ENCODE measurements around the gene PTGER4.

Gene PTGER4

GRCh38 chr5:40667161-40667663, 12.5 kb upstream of the PTGER4 start:
- Histone ChIP-seq H3K9me3 (ENCODE audit: control insufficient read depth in 1 of 2, low read length in 2 of 2) (no peaks in the 10 kb centered on the region), H3K4me3 (ENCODE audit: low read depth in 1 of 2, low read length in 2 of 2) (no peak overlapping the region), H3K9ac (ENCODE audit: low read depth in 1 of 2, low read length in 2 of 2) (no peak overlapping the region), H3K27ac (ENCODE audit: low read depth, low read length) (no peak overlapping the region), H3K27me3 (ENCODE audit: control insufficient read depth in 1 of 2, insufficient read depth in 2 of 2, low read length in 2 of 2) (no peaks in the 10 kb centered on the region), H3K36me3 (ENCODE audit: control insufficient read depth in 1 of 2, insufficient read depth in 2 of 2, low read length in 2 of 2) (no peaks in the 10 kb centered on the region), H3K4me1 (ENCODE audit: control insufficient read depth in 1 of 2, insufficient read depth in 2 of 2, low read length in 2 of 2) (peaks cover 9 to 21% of the 10 kb centered on the region in 2 donors)

- Histone ChIP-seq H3K9me3 (ENCODE audit: control insufficient read depth in 1 of 2, low read length in 2 of 2) (no peaks in the 10 kb centered on the region), H3K4me3 (ENCODE audit: low read depth in 1 of 2, low read length in 2 of 2) (no peak overlapping the region), H3K36me3 (ENCODE audit: control insufficient read depth in 1 of 2, insufficient read depth in 2 of 2, low read length in 2 of 2) (no peaks in the 10 kb centered on the region), H3K4me1 (ENCODE audit: control insufficient read depth in 1 of 2, insufficient read depth in 2 of 2, low read length in 2 of 2) (peaks cover 9 to 27% of the 10 kb centered on the region in 2 donors), H3K9ac (ENCODE audit: low read depth in 1 of 2, low read length in 2 of 2) (no peak overlapping the region), H3K27me3 (ENCODE audit: control insufficient read depth in 1 of 2, insufficient read depth in 2 of 2, low read length in 2 of 2) (no peaks in the 10 kb centered on the region), H3K27ac (ENCODE audit: low read depth, low read length) (no peak overlapping the region)
These were observed 9.9 kb upstream of the PTGER4 start for GRCh38 chr5:40669606-40670390.

GRCh38 chr5:40672425-40672824, 7.3 kb upstream of the PTGER4 start:
- H3K27me3 ChIP-seq (ENCODE audit: control insufficient read depth in 1 of 2, insufficient read depth in 2 of 2, low read length in 2 of 2) = no peaks in the 10 kb centered on the region
- no peak overlapping the region for H3K27ac ChIP-seq (ENCODE audit: low read depth, low read length)
- peaks cover 29 to 43% of the 10 kb centered on the region in 2 donors for H3K4me1 ChIP-seq (ENCODE audit: control insufficient read depth in 1 of 2, insufficient read depth in 2 of 2, low read length in 2 of 2)
- H3K9me3 ChIP-seq (ENCODE audit: control insufficient read depth in 1 of 2, low read length in 2 of 2) = no peaks in the 10 kb centered on the region
- H3K4me3 ChIP-seq (ENCODE audit: low read depth in 1 of 2, low read length in 2 of 2) = no peak overlapping the region
- H3K9ac ChIP-seq (ENCODE audit: low read depth in 1 of 2, low read length in 2 of 2) = no peak overlapping the region
- no peaks in the 10 kb centered on the region for H3K36me3 ChIP-seq (ENCODE audit: control insufficient read depth in 1 of 2, insufficient read depth in 2 of 2, low read length in 2 of 2)

- no peak overlapping the region for H3K9ac ChIP-seq (ENCODE audit: low read depth in 1 of 2, low read length in 2 of 2)
- H3K27ac ChIP-seq (ENCODE audit: low read depth, low read length) = no peak overlapping the region
- H3K4me1 ChIP-seq (ENCODE audit: control insufficient read depth in 1 of 2, insufficient read depth in 2 of 2, low read length in 2 of 2) = peaks cover 24 to 30% of the 10 kb centered on the region in 2 donors
- no peaks in the 10 kb centered on the region for H3K27me3 ChIP-seq (ENCODE audit: control insufficient read depth in 1 of 2, insufficient read depth in 2 of 2, low read length in 2 of 2)
- H3K36me3 ChIP-seq (ENCODE audit: control insufficient read depth in 1 of 2, insufficient read depth in 2 of 2, low read length in 2 of 2) = no peaks in the 10 kb centered on the region
- no peaks in the 10 kb centered on the region for H3K9me3 ChIP-seq (ENCODE audit: control insufficient read depth in 1 of 2, low read length in 2 of 2)
- H3K4me3 ChIP-seq (ENCODE audit: low read depth in 1 of 2, low read length in 2 of 2) = no peak overlapping the region
These were observed 5.0 kb upstream of the PTGER4 start for GRCh38 chr5:40674661-40675235.

- Histone ChIP-seq H3K27ac (ENCODE audit: low read depth, low read length) (no peak overlapping the region), H3K9ac (ENCODE audit: low read depth in 1 of 2, low read length in 2 of 2) (no peak overlapping the region), H3K36me3 (ENCODE audit: control insufficient read depth in 1 of 2, insufficient read depth in 2 of 2, low read length in 2 of 2) (no peaks in the 10 kb centered on the region), H3K27me3 (ENCODE audit: control insufficient read depth in 1 of 2, insufficient read depth in 2 of 2, low read length in 2 of 2) (no peaks in the 10 kb centered on the region), H3K4me1 (ENCODE audit: control insufficient read depth in 1 of 2, insufficient read depth in 2 of 2, low read length in 2 of 2) (peaks cover 20 to 27% of the 10 kb centered on the region in 2 donors), H3K4me3 (ENCODE audit: low read depth in 1 of 2, low read length in 2 of 2) (no peak overlapping the region), H3K9me3 (ENCODE audit: control insufficient read depth in 1 of 2, low read length in 2 of 2) (no peaks in the 10 kb centered on the region)
These were observed 4.2 kb upstream of the PTGER4 start for GRCh38 chr5:40675396-40676133.

- Histone ChIP-seq H3K4me3 (ENCODE audit: low read depth in 1 of 2, low read length in 2 of 2) (peak overlapping the region; percentile 30 to 79), H3K4me1 (ENCODE audit: control insufficient read depth in 1 of 2, insufficient read depth in 2 of 2, low read length in 2 of 2) (peaks cover 27 to 28% of the 10 kb centered on the region in 2 donors), H3K9me3 (ENCODE audit: control insufficient read depth in 1 of 2, low read length in 2 of 2) (no peaks in the 10 kb centered on the region), H3K9ac (ENCODE audit: low read depth in 1 of 2, low read length in 2 of 2) (peak overlapping the region; percentile 22 to 49), H3K27ac (ENCODE audit: low read depth, low read length) (no peak overlapping the region), H3K36me3 (ENCODE audit: control insufficient read depth in 1 of 2, insufficient read depth in 2 of 2, low read length in 2 of 2) (peaks cover under 1 to 6% of the 10 kb centered on the region in 2 donors), H3K27me3 (ENCODE audit: control insufficient read depth in 1 of 2, insufficient read depth in 2 of 2, low read length in 2 of 2) (no peaks in the 10 kb centered on the region)
These were observed 2.9 kb upstream of the PTGER4 start for GRCh38 chr5:40676613-40677343.

- Histone ChIP-seq H3K4me1 (ENCODE audit: control insufficient read depth in 1 of 2, insufficient read depth in 2 of 2, low read length in 2 of 2) (peaks cover 27 to 28% of the 10 kb centered on the region in 2 donors), H3K27ac (ENCODE audit: low read depth, low read length) (no peak overlapping the region), H3K9me3 (ENCODE audit: control insufficient read depth in 1 of 2, low read length in 2 of 2) (no peaks in the 10 kb centered on the region), H3K9ac (ENCODE audit: low read depth in 1 of 2, low read length in 2 of 2) (peak overlapping the region; percentile 22 to 49), H3K4me3 (ENCODE audit: low read depth in 1 of 2, low read length in 2 of 2) (peak overlapping the region; percentile 79 to 84), H3K27me3 (ENCODE audit: control insufficient read depth in 1 of 2, insufficient read depth in 2 of 2, low read length in 2 of 2) (no peaks in the 10 kb centered on the region), H3K36me3 (ENCODE audit: control insufficient read depth in 1 of 2, insufficient read depth in 2 of 2, low read length in 2 of 2) (peaks cover 6 to 7% of the 10 kb centered on the region in 2 donors)
These were observed 2.3 kb upstream of the PTGER4 start for GRCh38 chr5:40677456-40677855.

GRCh38 chr5:40678026-40678425, 1.7 kb upstream of the PTGER4 start:
- Histone ChIP-seq H3K4me1 (ENCODE audit: control insufficient read depth in 1 of 2, insufficient read depth in 2 of 2, low read length in 2 of 2) (peaks cover 27 to 28% of the 10 kb centered on the region in 2 donors), H3K9ac (ENCODE audit: low read depth in 1 of 2, low read length in 2 of 2) (peak overlapping the region in 1 of 2 donors; percentile 15), H3K27me3 (ENCODE audit: control insufficient read depth in 1 of 2, insufficient read depth in 2 of 2, low read length in 2 of 2) (no peaks in the 10 kb centered on the region), H3K27ac (ENCODE audit: low read depth, low read length) (no peak overlapping the region), H3K4me3 (ENCODE audit: low read depth in 1 of 2, low read length in 2 of 2) (peak overlapping the region; percentile 79 to 84), H3K9me3 (ENCODE audit: control insufficient read depth in 1 of 2, low read length in 2 of 2) (no peaks in the 10 kb centered on the region), H3K36me3 (ENCODE audit: control insufficient read depth in 1 of 2, insufficient read depth in 2 of 2, low read length in 2 of 2) (peaks cover 6 to 9% of the 10 kb centered on the region in 2 donors)

- no peaks in the 10 kb centered on the region for H3K9me3 ChIP-seq (ENCODE audit: control insufficient read depth in 1 of 2, low read length in 2 of 2)
- H3K4me1 ChIP-seq (ENCODE audit: control insufficient read depth in 1 of 2, insufficient read depth in 2 of 2, low read length in 2 of 2) = peaks cover 27 to 28% of the 10 kb centered on the region in 2 donors
These were observed 1.1 kb upstream of the PTGER4 start for GRCh38 chr5:40678460-40679147.

More at GRCh38 chr5:40678460-40679147, 1.1 kb upstream of the PTGER4 start:
- Histone ChIP-seq H3K27ac (ENCODE audit: low read depth, low read length) (peak overlapping the region; percentile 94), H3K27me3 (ENCODE audit: control insufficient read depth in 1 of 2, insufficient read depth in 2 of 2, low read length in 2 of 2) (no peaks in the 10 kb centered on the region), H3K4me3 (ENCODE audit: low read depth in 1 of 2, low read length in 2 of 2) (peak overlapping the region; percentile 79 to 84), H3K36me3 (ENCODE audit: control insufficient read depth in 1 of 2, insufficient read depth in 2 of 2, low read length in 2 of 2) (peaks cover 6 to 9% of the 10 kb centered on the region in 2 donors), H3K9ac (ENCODE audit: low read depth in 1 of 2, low read length in 2 of 2) (peak overlapping the region; percentile 82 to 88)
